ENCODE measurements around the gene NAPSA. TPM values are rescaled to one million over a fixed set of nuclear protein-coding genes. Genes with fewer than 3 reads are reported as not detected.

Gene NAPSA
- total and polyA plus RNA-seq, 2 of the 8 experiments (the other 6 are each of a cell fraction or from before 2014, with no cell fraction given) = 0.71 to 0.73 TPM

- TF ChIP-seq USF2 (IDR thresholded peaks at IDR 0.05; ENCODE audit: low read length) = no peak
- TF ChIP-seq NRF1 (IDR thresholded peaks at IDR 0.05; ENCODE audit: low read depth, low read length) = no peak
- TF ChIP-seq YY1 (IDR thresholded peaks at IDR 0.05; ENCODE audit: low read depth, low read length) = no peak
- no peak for TF ChIP-seq CBX5 (IDR thresholded peaks at IDR 0.05; ENCODE audit: low read depth, low read length)
- no peak for TF ChIP-seq HDAC2 (IDR thresholded peaks at IDR 0.05; ENCODE audit: borderline replicate concordance in 1 of 2, low read depth in 2 of 2, low read length in 2 of 2)
- no peak for TF ChIP-seq JUN (IDR thresholded peaks at IDR 0.05; ENCODE audit: low read depth, low read length)
- TF ChIP-seq CREB1 (IDR thresholded peaks at IDR 0.05) = no peak
- TF ChIP-seq SRF (IDR thresholded peaks at IDR 0.05; ENCODE audit: low read depth, low read length) = no peak
Observed at GRCh38 chr19:50402544-50403301, 37.3 kb upstream of the NAPSA start (continued).

Data from H1 (cell line).